ENCODE results near the gene PPFIBP2.

DNA sequence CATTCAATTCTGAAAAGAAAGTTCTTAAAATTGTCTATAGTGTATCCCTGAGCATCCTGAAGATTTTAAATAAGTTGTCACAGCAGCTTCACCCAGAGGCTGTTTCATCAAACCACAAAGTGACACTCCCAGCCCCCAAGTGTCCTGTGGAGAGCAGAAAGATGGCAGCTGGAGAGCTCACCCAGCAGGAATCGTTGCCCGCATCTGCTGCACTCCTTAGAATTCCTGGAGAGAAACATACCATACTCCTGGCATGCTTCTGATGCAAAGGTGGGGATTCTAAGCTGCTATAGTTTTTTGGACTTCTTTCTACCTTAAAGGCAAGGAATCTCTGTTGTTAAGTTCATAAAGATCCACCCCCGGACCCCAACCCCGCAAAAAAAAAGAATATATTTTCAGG is 173.0 kb downstream of the PPFIBP2 start:
- TF ChIP-seq, protein P1, sequence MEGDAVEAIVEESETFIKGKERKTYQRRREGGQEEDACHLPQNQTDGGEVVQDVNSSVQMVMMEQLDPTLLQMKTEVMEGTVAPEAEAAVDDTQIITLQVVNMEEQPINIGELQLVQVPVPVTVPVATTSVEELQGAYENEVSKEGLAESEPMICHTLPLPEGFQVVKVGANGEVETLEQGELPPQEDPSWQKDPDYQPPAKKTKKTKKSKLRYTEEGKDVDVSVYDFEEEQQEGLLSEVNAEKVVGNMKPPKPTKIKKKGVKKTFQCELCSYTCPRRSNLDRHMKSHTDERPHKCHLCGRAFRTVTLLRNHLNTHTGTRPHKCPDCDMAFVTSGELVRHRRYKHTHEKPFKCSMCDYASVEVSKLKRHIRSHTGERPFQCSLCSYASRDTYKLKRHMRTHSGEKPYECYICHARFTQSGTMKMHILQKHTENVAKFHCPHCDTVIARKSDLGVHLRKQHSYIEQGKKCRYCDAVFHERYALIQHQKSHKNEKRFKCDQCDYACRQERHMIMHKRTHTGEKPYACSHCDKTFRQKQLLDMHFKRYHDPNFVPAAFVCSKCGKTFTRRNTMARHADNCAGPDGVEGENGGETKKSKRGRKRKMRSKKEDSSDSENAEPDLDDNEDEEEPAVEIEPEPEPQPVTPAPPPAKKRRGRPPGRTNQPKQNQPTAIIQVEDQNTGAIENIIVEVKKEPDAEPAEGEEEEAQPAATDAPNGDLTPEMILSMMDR (IDR thresholded peaks at IDR 0.05; ENCODE audit: low read length): no peak
- no peak for TF ChIP-seq EZH2 (optimal IDR thresholded peaks at IDR 0.05; ENCODE audit: low read depth, low read length)
- no peak for TF ChIP-seq EZH2phosphoT487 (IDR thresholded peaks at IDR 0.05; ENCODE audit: low read length)
